GM12864 (cell line): ENCODE data around the gene TMEM248.
"Not testable (repeated sequence)": the region's sequence is repeated elsewhere in the genome, so short reads cannot be mapped to it uniquely, and the experiment has no call there.

Source experiments
- DNase-seq: peaks from one replicate; pipeline ENCODE4 v3.0.0-alpha.2; 2011; ENCODE audit warnings: low read depth
- H3K4me3 ChIP-seq: 2 replicates; pipeline ENCODE4 v1.5.1; 2011; ENCODE audit warnings: mild to moderate bottlenecking, low read depth, low read length, control low read depth
- CTCF ChIP-seq: IDR thresholded peaks from 2 replicates; pipeline ENCODE4 v1.5.1; 2011; ENCODE audit warnings: low read depth, mild to moderate bottlenecking, moderate library complexity, low read length, control low read depth, inconsistent platforms; ENCODE audit errors: missing control alignments

Gene TMEM248

GRCh38 chr7:66920769-66921395 lies at the start of gene TMEM248:
Gene TMEM248 (plus strand): TSS chr7:66921225. CDS start chr7:66941866, 20,641 bp downstream.
- H3K4me3 ChIP-seq: peak within 1 kb of the TSS; percentile 78
- DNase-seq: peak; percentile 80
- TF ChIP-seq CTCF: no peak

- DNase-seq: no peak
- H3K4me3 ChIP-seq: no peak overlapping the region
- no peak for TF ChIP-seq CTCF
Measured at GRCh38 chr7:66873476-66873875, 47.5 kb upstream of the TMEM248 start.

- DNase-seq: peak; percentile 45
- TF ChIP-seq CTCF: no peak
- H3K4me3 ChIP-seq: no peak overlapping the region; the same call in 1 of the 2 replicates
Measured at GRCh38 chr7:66877577-66878300, 43.3 kb upstream of the TMEM248 start.

GRCh38 chr7:66878301-66878685 lies 42.7 kb upstream of the TMEM248 start:
- DNase-seq, H3K4me3 ChIP-seq: not testable (repeated sequence)

- no peak for DNase-seq
- TF ChIP-seq CTCF: no peak
- H3K4me3 ChIP-seq: no peak overlapping the region
Measured at GRCh38 chr7:66880053-66880452, 41.0 kb upstream of the TMEM248 start.

GRCh38 chr7:66880577-66880976 lies 40.4 kb upstream of the TMEM248 start:
- H3K4me3 ChIP-seq, DNase-seq: not testable (repeated sequence)

GRCh38 chr7:66883716-66884115 lies 37.3 kb upstream of the TMEM248 start:
- no peak for DNase-seq
- no peak overlapping the region for H3K4me3 ChIP-seq
- no peak for TF ChIP-seq CTCF

- DNase-seq, H3K4me3 ChIP-seq: not testable (repeated sequence)
Measured at GRCh38 chr7:66884556-66884955, 36.5 kb upstream of the TMEM248 start.
